MM.1S (cell line): ENCODE results near the gene SDSL.

Experiments
- DNase-seq: peaks from one replicate; pipeline ENCODE4 v3.0.0-alpha.2; 2015
- H2AFZ ChIP-seq: fragments of 300-600 bp; sonication (generic); 2 replicates; pipeline ENCODE4 v1.6.0; 2016; ENCODE audit warnings: antibody characterized with exemption, low read length
- H3F3A ChIP-seq: fragments of 300-600 bp; sonication (generic); 2 replicates; pipeline ENCODE4 v1.6.1; 2016; ENCODE audit warnings: mild to moderate bottlenecking, antibody characterized with exemption, low read length, moderate library complexity, mixed read lengths; ENCODE audit not compliant: insufficient read depth
- H3K27ac ChIP-seq: fragments of 300-600 bp; sonication (generic); 2 replicates; pipeline ENCODE4 v1.5.1; 2016; ENCODE audit warnings: mild to moderate bottlenecking, low read length
- H3K27me3 ChIP-seq: fragments of 300-600 bp; sonication (generic); replicated peaks from 2 replicates; pipeline ENCODE4 v1.6.0; 2016; ENCODE audit warnings: low read length; ENCODE audit not compliant: insufficient read depth
- H3K36me3 ChIP-seq: fragments of 300-600 bp; sonication (generic); replicated peaks from 2 replicates; pipeline ENCODE4 v1.6.1; 2016; ENCODE audit warnings: mild to moderate bottlenecking, low read length, mixed read lengths; ENCODE audit not compliant: insufficient read depth
- H3K4me1 ChIP-seq: fragments of 300-600 bp; sonication (generic); 2 replicates; pipeline ENCODE4 v1.6.1; 2016; ENCODE audit warnings: low read length, mixed read lengths
- H3K4me2 ChIP-seq: fragments of 300-600 bp; sonication (generic); 2 replicates; pipeline ENCODE4 v1.6.0; 2016; ENCODE audit warnings: low read depth, low read length
- H3K4me3 ChIP-seq: fragments of 300-600 bp; sonication (generic); 2 replicates; pipeline ENCODE4 v1.5.1; 2016; ENCODE audit warnings: low read length, mixed read lengths
- H3K79me2 ChIP-seq: fragments of 300-600 bp; sonication (generic); 2 replicates; pipeline ENCODE4 v1.6.1; 2016; ENCODE audit warnings: mixed run types, low read length, mixed read lengths
- H3K9ac ChIP-seq: fragments of 300-600 bp; sonication (generic); 2 replicates; pipeline ENCODE4 v1.6.1; 2016; ENCODE audit warnings: low read length, mixed read lengths
- H3K9me2 ChIP-seq: fragments of 300-600 bp; sonication (generic); replicated peaks from 2 replicates; pipeline ENCODE4 v1.6.1; 2016; ENCODE audit warnings: mild to moderate bottlenecking, low read length, mixed read lengths; ENCODE audit not compliant: insufficient read depth
- H3K9me3 ChIP-seq: fragments of 300-600 bp; sonication (generic); replicated peaks from 2 replicates; pipeline ENCODE4 v1.6.1; 2016; ENCODE audit warnings: mild to moderate bottlenecking, low read length, mixed read lengths; ENCODE audit not compliant: insufficient read depth
- H4K20me1 ChIP-seq: fragments of 300-600 bp; sonication (generic); 2 replicates; pipeline ENCODE4 v1.6.1; 2016; ENCODE audit warnings: mild to moderate bottlenecking, low read length, moderate library complexity, mixed read lengths; ENCODE audit not compliant: insufficient read depth
- CTCF ChIP-seq: fragments of 300-600 bp; sonication (generic); IDR thresholded peaks from 2 replicates; pipeline ENCODE4 v1.5.1; 2016; ENCODE audit warnings: antibody characterized with exemption, low read length, mixed read lengths
- EZH2 ChIP-seq: fragments of 300-600 bp; sonication (generic); optimal IDR thresholded peaks from 2 replicates; pipeline ENCODE3; 2017; ENCODE audit warnings: low read depth, mild to moderate bottlenecking, antibody characterized with exemption, low read length, mixed read lengths
- EZH2phosphoT487 ChIP-seq: fragments of 300-600 bp; sonication (generic); IDR thresholded peaks from 2 replicates; pipeline ENCODE4 v1.6.1; 2018; ENCODE audit warnings: antibody characterized with exemption, low read length

The SDSL gene

DNA sequence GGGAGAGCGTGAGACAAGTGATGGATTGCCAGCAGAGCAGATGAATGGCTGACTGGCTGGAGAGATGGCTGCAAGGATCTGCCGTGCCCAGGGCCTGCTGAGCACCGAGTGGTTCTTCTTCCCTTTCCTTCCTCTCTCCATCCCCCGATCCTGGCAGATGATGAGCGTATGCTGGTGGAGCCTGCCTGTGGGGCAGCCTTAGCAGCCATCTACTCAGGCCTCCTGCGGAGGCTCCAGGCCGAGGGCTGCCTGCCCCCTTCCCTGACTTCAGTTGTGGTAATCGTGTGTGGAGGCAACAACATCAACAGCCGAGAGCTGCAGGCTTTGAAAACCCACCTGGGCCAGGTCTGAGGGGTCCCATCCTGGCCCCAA, 15.5 kb downstream of the SDSL start:
- Histone ChIP-seq H3K9ac (no peak overlapping the region), H3K27me3 (no peaks in the 10 kb centered on the region; the same call in 1 of the 2 replicates), H3K79me2 (no peaks in the 10 kb centered on the region), H3K36me3 (no peaks in the 10 kb centered on the region), H3K4me3 (no peak overlapping the region), H3F3A (no peaks in the 10 kb centered on the region), H3K9me2 (no peaks in the 10 kb centered on the region), H3K27ac (no peak overlapping the region), H3K4me2 (no peak overlapping the region), H2AFZ (no peak overlapping the region), H3K4me1 (no peaks in the 10 kb centered on the region), H3K9me3 (no peaks in the 10 kb centered on the region), H4K20me1 (no peaks in the 10 kb centered on the region)
- no peak for DNase-seq
- TF ChIP-seq EZH2phosphoT487 (no peak), CTCF (no peak), EZH2 (no peak)

DNA sequence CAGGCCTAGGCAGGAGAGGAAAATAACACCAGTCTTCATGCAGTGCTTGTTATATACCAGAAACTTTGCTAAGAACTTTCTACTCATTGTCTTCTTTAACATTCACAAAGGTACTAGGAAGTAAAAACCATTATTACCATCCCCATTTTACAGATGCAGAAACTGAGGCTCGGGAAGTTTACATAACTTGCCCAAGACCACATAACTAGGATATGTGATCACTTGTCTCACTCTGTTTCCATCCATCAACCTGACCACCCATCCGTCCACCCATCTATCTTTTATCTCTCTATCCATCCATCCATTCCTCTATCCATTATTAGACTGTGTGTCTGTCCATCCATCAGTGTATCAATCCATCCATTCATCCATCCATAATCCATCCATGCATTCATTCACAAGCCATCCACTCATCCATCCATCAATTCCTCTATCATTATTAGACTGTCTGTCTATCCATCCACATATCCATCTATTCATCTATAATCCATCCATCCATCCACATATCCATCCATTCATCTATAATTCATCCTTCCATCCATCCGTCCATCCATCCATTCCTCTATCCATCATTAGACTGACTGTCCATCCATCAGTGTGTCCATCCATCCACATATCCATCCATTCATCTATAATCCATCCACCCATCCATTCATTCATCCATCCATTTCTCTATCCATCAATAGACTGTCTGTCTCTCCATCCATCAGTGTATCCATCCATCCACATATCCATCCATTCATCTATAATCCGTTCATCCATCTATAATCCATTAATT, 16.5 kb downstream of the SDSL start:
- Histone ChIP-seq H3K9ac (no peak overlapping the region), H3K4me3 (no peak overlapping the region), H4K20me1 (no peaks in the 10 kb centered on the region), H3K27ac (no peak overlapping the region), H3K4me1 (no peaks in the 10 kb centered on the region), H3F3A (no peaks in the 10 kb centered on the region), H2AFZ (no peak overlapping the region), H3K9me3 (no peaks in the 10 kb centered on the region), H3K9me2 (no peaks in the 10 kb centered on the region), H3K27me3 (no peaks in the 10 kb centered on the region; the same call in 1 of the 2 replicates), H3K36me3 (no peaks in the 10 kb centered on the region), H3K4me2 (no peak overlapping the region), H3K79me2 (no peaks in the 10 kb centered on the region)
- no peak for TF ChIP-seq EZH2phosphoT487
- TF ChIP-seq EZH2: no peak
- no peak for TF ChIP-seq CTCF
- no peak for DNase-seq

- H3K27ac ChIP-seq: no peak overlapping the region
- no peak overlapping the region for H3K9ac ChIP-seq
- no peak overlapping the region for H3K4me2 ChIP-seq
- H3F3A ChIP-seq: no peaks in the 10 kb centered on the region
- no peak overlapping the region for H2AFZ ChIP-seq
- H3K4me3 ChIP-seq: no peak overlapping the region
- no peaks in the 10 kb centered on the region for H3K36me3 ChIP-seq
- H3K79me2 ChIP-seq: no peaks in the 10 kb centered on the region
- H3K9me3 ChIP-seq: no peaks in the 10 kb centered on the region
- H3K27me3 ChIP-seq: no peaks in the 10 kb centered on the region; the same call in 1 of the 2 replicates
- H3K9me2 ChIP-seq: no peaks in the 10 kb centered on the region
- DNase-seq: no peak
- TF ChIP-seq EZH2phosphoT487: no peak
- TF ChIP-seq CTCF: no peak
- TF ChIP-seq EZH2: no peak
- H4K20me1 ChIP-seq: no peaks in the 10 kb centered on the region
- no peaks in the 10 kb centered on the region for H3K4me1 ChIP-seq
Observed at GRCh38 chr12:113439301-113439597, 17.1 kb downstream of the SDSL start.
